ENCODE data around the gene UNC5A. TPM values are rescaled to one million over a fixed set of nuclear protein-coding genes. Genes with fewer than 3 reads are reported as not detected.

Gene UNC5A
- total RNA-seq, 1 donor from 2014 or later: 2.8 TPM

GRCh38 chr5:176880366-176881020 is 70.1 kb downstream of the UNC5A start:
- peaks cover 7% of the 10 kb centered on the region for H3K4me1 Mint-ChIP-seq (ENCODE audit: low read depth)
- H3K4me3 Mint-ChIP-seq (ENCODE audit: low read depth): no peak overlapping the region
- no peak for DNase-seq (ENCODE audit: low spot score, unreplicated experiment)
- no peaks in the 10 kb centered on the region for H3K36me3 Mint-ChIP-seq (ENCODE audit: insufficient read depth)
- no peak overlapping the region for H3K27ac Mint-ChIP-seq
- H3K9me3 Mint-ChIP-seq (ENCODE audit: low read depth): no peaks in the 10 kb centered on the region
- H3K27me3 Mint-ChIP-seq: peaks cover 36% of the 10 kb centered on the region
- no peak for TF ChIP-seq CTCF (IDR thresholded peaks at IDR 0.05; ENCODE audit: unreplicated experiment)

- Mint-ChIP-seq H3K27me3 (peaks cover 34% of the 10 kb centered on the region), H3K9me3 (ENCODE audit: low read depth) (no peaks in the 10 kb centered on the region), H3K4me3 (ENCODE audit: low read depth) (no peak overlapping the region), H3K4me1 (ENCODE audit: low read depth) (peaks cover 7% of the 10 kb centered on the region), H3K27ac (no peak overlapping the region), H3K36me3 (ENCODE audit: insufficient read depth) (no peaks in the 10 kb centered on the region)
- DNase-seq (ENCODE audit: low spot score, unreplicated experiment): no peak
- TF ChIP-seq CTCF (IDR thresholded peaks at IDR 0.05; ENCODE audit: unreplicated experiment): no peak
Measured at GRCh38 chr5:176881021-176881749, 70.8 kb downstream of the UNC5A start.

GRCh38 chr5:176881816-176882566 is 71.6 kb downstream of the UNC5A start:
- no peaks in the 10 kb centered on the region for H3K36me3 Mint-ChIP-seq (ENCODE audit: insufficient read depth)
- peaks cover 32% of the 10 kb centered on the region for H3K27me3 Mint-ChIP-seq
- no peak for TF ChIP-seq CTCF (IDR thresholded peaks at IDR 0.05; ENCODE audit: unreplicated experiment)
- H3K4me1 Mint-ChIP-seq (ENCODE audit: low read depth): peaks cover 7% of the 10 kb centered on the region
- no peak overlapping the region for H3K4me3 Mint-ChIP-seq (ENCODE audit: low read depth)
- no peak for DNase-seq (ENCODE audit: low spot score, unreplicated experiment)
- H3K9me3 Mint-ChIP-seq (ENCODE audit: low read depth): no peaks in the 10 kb centered on the region
- H3K27ac Mint-ChIP-seq: peak overlapping the region; percentile 77

GRCh38 chr5:176882567-176882903 is 72.2 kb downstream of the UNC5A start:
- H3K27ac Mint-ChIP-seq: no peak overlapping the region
- no peaks in the 10 kb centered on the region for H3K9me3 Mint-ChIP-seq (ENCODE audit: low read depth)
- peaks cover 7% of the 10 kb centered on the region for H3K4me1 Mint-ChIP-seq (ENCODE audit: low read depth)

More at GRCh38 chr5:176882567-176882903, 72.2 kb downstream of the UNC5A start:
- DNase-seq (ENCODE audit: low spot score, unreplicated experiment): no peak
- TF ChIP-seq CTCF (IDR thresholded peaks at IDR 0.05; ENCODE audit: unreplicated experiment): no peak
- H3K4me3 Mint-ChIP-seq (ENCODE audit: low read depth): no peak overlapping the region
- H3K27me3 Mint-ChIP-seq: peaks cover 32% of the 10 kb centered on the region
- H3K36me3 Mint-ChIP-seq (ENCODE audit: insufficient read depth): no peaks in the 10 kb centered on the region

Measured in progenitor cell of endocrine pancreas (in vitro differentiated cells).